ENCODE data around the gene HNRNPH3.

Gene HNRNPH3

DNA sequence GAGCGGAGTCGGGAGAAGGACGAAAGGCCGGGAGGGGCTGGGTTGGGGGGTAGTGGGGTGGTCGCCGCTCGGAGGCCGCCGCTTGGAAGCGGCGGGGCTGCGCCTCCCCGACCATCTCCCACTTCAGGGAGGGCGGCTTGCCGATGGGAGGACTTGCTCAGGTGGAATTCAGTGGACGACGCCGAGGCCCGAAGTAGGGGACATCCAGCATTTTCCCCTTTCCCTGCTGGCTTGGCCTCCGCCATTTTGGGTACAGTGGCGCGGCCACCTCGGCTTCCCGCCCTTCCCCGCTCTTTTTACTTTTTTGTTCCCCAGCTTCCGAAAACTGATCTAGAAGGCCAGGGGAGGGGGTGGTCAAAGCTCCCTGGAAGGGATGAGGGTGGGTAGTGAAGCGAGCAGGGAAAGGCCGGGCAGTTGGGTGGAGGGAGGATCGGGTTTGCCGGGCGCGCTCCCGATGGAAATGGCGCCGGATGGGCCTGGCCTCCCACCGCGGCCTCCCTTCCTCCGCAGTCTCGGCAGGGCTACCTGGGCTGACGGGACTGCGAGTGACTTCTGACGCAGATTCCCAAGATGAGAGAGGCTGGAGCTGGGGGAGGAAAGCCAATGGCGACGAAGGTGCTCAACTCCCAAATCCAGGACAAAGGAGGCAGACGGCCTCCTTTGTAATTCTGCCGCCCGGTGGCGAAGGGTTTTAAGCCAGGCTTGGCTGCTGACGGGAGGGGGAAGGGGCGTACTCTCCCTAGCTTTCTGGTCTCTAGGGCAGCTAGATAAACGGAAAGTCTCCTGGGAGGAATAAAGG lies 594 bp downstream of the HNRNPH3 start, which contains the start of gene PBLD:
Gene PBLD (minus strand): TSS at position 670 of the 799 bp plus-strand sequence. CDS start 26,084 bp downstream, outside the sequence.
- H3K4me3 ChIP-seq (ENCODE audit: low read length): peak within 1 kb of the TSS; percentile 97
- H4K20me1 ChIP-seq (ENCODE audit: insufficient read depth, low read length): peaks cover 46% of the 10 kb centered on the region
- no peaks in the 10 kb centered on the region for H3K9me2 ChIP-seq (replicated peaks; ENCODE audit: insufficient read depth, low read length)
- peaks cover 18% of the 10 kb centered on the region; the same call in 1 of the 2 replicates for H3F3A ChIP-seq (ENCODE audit: insufficient read depth, low read length)
- H3K4me2 ChIP-seq (ENCODE audit: low read depth, low read length): peak within 1 kb of the TSS; percentile 74
- H3K79me2 ChIP-seq (ENCODE audit: low read length): peaks cover 56% of the 10 kb centered on the region
- peaks cover 13% of the 10 kb centered on the region; the same call in 1 of the 2 replicates for H3K36me3 ChIP-seq (replicated peaks; ENCODE audit: insufficient read depth, low read length)
- no peaks in the 10 kb centered on the region for H3K9me3 ChIP-seq (replicated peaks; ENCODE audit: insufficient read depth, low read length)
- H3K4me1 ChIP-seq (ENCODE audit: low read length): peaks cover 16% of the 10 kb centered on the region; the same call in 1 of the 2 replicates
- TF ChIP-seq EZH2phosphoT487 (IDR thresholded peaks at IDR 0.05; ENCODE audit: low read length): no peak
- TF ChIP-seq, protein P1, sequence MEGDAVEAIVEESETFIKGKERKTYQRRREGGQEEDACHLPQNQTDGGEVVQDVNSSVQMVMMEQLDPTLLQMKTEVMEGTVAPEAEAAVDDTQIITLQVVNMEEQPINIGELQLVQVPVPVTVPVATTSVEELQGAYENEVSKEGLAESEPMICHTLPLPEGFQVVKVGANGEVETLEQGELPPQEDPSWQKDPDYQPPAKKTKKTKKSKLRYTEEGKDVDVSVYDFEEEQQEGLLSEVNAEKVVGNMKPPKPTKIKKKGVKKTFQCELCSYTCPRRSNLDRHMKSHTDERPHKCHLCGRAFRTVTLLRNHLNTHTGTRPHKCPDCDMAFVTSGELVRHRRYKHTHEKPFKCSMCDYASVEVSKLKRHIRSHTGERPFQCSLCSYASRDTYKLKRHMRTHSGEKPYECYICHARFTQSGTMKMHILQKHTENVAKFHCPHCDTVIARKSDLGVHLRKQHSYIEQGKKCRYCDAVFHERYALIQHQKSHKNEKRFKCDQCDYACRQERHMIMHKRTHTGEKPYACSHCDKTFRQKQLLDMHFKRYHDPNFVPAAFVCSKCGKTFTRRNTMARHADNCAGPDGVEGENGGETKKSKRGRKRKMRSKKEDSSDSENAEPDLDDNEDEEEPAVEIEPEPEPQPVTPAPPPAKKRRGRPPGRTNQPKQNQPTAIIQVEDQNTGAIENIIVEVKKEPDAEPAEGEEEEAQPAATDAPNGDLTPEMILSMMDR (IDR thresholded peaks at IDR 0.05; ENCODE audit: low read length): peak; percentile 52
- peak within 1 kb of the TSS; percentile 88 for H3K27ac ChIP-seq (ENCODE audit: low read length)
- DNase-seq: peak; percentile 69
- no peaks in the 10 kb centered on the region for H3K27me3 ChIP-seq (replicated peaks; ENCODE audit: insufficient read depth, low read length)
- H2AFZ ChIP-seq (ENCODE audit: low read length): peak within 1 kb of the TSS; percentile 66; the same call in 1 of the 2 replicates
- peak within 1 kb of the TSS; percentile 99 for H3K9ac ChIP-seq (ENCODE audit: low read length)

DNA sequence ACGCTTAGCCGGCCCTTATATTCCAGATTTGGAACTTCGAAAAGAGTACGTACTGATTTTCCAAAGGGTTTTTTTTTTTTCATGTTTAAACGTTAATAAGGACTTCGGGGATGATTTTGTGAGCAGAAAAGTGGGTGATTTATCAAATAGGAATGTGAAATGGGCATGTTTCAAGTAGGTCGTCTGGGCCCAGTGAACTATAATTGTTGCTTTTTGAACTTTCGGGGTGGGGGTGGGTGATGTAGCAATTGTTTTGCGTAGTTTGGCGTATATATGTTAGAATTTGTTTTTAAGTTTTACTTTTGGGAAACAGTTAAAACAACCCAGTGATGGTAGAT lies 1.2 kb downstream of the HNRNPH3 start:
- Histone ChIP-seq H3K9me3 (replicated peaks; ENCODE audit: insufficient read depth, low read length) (no peaks in the 10 kb centered on the region), H3K79me2 (ENCODE audit: low read length) (peaks cover 62% of the 10 kb centered on the region), H3K9ac (ENCODE audit: low read length) (peak overlapping the region; percentile 99), H3K4me1 (ENCODE audit: low read length) (peaks cover 22% of the 10 kb centered on the region), H4K20me1 (ENCODE audit: insufficient read depth, low read length) (peaks cover 52% of the 10 kb centered on the region), H3K27ac (ENCODE audit: low read length) (peak overlapping the region; percentile 88; the same call in 1 of the 2 replicates), H3K9me2 (replicated peaks; ENCODE audit: insufficient read depth, low read length) (no peaks in the 10 kb centered on the region), H3K27me3 (replicated peaks; ENCODE audit: insufficient read depth, low read length) (no peaks in the 10 kb centered on the region), H3K36me3 (replicated peaks; ENCODE audit: insufficient read depth, low read length) (peaks cover 18% of the 10 kb centered on the region; the same call in 1 of the 2 replicates), H3K4me3 (ENCODE audit: low read length) (peak overlapping the region; percentile 97), H3F3A (ENCODE audit: insufficient read depth, low read length) (peaks cover 18% of the 10 kb centered on the region; the same call in 1 of the 2 replicates), H3K4me2 (ENCODE audit: low read depth, low read length) (peak overlapping the region; percentile 50), H2AFZ (ENCODE audit: low read length) (no peak overlapping the region)
- no peak for TF ChIP-seq EZH2phosphoT487 (IDR thresholded peaks at IDR 0.05; ENCODE audit: low read length)
- TF ChIP-seq EZH2 (optimal IDR thresholded peaks at IDR 0.05; ENCODE audit: low read depth, low read length): no peak
- TF ChIP-seq, protein P1 (IDR thresholded peaks at IDR 0.05; ENCODE audit: low read length): no peak
- DNase-seq: no peak

DNA sequence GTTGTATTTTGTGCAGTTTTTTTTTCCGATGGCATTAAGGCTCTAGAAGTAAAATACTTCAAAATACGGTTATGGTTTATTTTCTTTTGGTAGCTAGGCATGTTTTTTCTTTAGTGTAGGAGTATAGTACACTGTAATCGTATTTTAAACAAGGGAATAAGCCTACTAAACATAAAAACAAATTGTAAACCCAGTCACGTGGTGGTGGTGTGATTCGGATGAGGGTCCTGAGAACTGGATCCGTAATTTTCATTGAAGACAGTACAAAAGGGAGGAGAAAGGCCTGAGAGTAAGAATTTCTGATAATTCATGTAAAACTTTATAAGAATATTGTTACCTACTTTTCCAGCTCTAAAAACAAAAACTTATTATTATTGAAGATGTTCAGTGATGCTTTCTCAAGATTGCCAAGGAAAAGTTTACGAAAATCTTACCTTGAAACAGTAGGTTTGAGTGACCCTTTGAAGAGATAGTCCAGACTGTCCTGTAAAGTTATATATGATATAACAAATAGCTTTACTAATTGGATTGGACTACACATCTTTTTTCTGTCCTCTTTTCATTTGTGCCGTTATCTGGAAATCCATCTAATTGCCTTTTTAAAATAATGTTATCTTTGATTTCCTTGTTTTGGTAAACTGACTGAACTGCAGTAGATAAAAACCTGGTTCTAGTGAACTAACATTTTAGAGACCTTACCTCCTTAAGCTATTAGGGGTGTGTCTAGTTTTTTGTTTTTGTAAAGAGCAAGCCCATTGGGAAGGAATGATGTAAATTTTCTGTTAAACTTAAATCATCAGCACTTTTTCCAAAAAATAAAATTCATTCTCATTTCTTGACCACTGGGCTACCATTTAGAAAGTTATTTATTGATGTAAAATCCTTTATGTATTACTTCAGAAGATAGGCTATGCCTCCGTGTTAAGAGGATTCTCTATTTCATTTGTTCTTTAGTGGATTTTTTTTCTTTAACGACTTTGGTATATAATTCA lies 1.9 kb downstream of the HNRNPH3 start:
- Histone ChIP-seq H2AFZ (ENCODE audit: low read length) (no peak overlapping the region), H3K4me1 (ENCODE audit: low read length) (peaks cover 28% of the 10 kb centered on the region), H3K36me3 (replicated peaks; ENCODE audit: insufficient read depth, low read length) (peaks cover 23% of the 10 kb centered on the region; the same call in 1 of the 2 replicates), H3K4me3 (ENCODE audit: low read length) (peak overlapping the region; percentile 97), H3K4me2 (ENCODE audit: low read depth, low read length) (peak overlapping the region; percentile 50), H3F3A (ENCODE audit: insufficient read depth, low read length) (peaks cover 18% of the 10 kb centered on the region; the same call in 1 of the 2 replicates), H3K27me3 (replicated peaks; ENCODE audit: insufficient read depth, low read length) (no peaks in the 10 kb centered on the region), H3K27ac (ENCODE audit: low read length) (peak overlapping the region; percentile 88; the same call in 1 of the 2 replicates), H4K20me1 (ENCODE audit: insufficient read depth, low read length) (peaks cover 59% of the 10 kb centered on the region), H3K9me2 (replicated peaks; ENCODE audit: insufficient read depth, low read length) (no peaks in the 10 kb centered on the region), H3K79me2 (ENCODE audit: low read length) (peaks cover 69% of the 10 kb centered on the region), H3K9me3 (replicated peaks; ENCODE audit: insufficient read depth, low read length) (no peaks in the 10 kb centered on the region), H3K9ac (ENCODE audit: low read length) (peak overlapping the region; percentile 99)
- no peak for TF ChIP-seq EZH2 (optimal IDR thresholded peaks at IDR 0.05; ENCODE audit: low read depth, low read length)
- no peak for TF ChIP-seq EZH2phosphoT487 (IDR thresholded peaks at IDR 0.05; ENCODE audit: low read length)
- TF ChIP-seq, protein P1 (IDR thresholded peaks at IDR 0.05; ENCODE audit: low read length): no peak
- no peak for DNase-seq
